ENCODE data around the gene VN1R4.
"Not testable (repeated sequence)": the region's sequence is repeated elsewhere in the genome, so short reads cannot be mapped to it uniquely, and the experiment has no call there.

The VN1R4 gene, protein sequence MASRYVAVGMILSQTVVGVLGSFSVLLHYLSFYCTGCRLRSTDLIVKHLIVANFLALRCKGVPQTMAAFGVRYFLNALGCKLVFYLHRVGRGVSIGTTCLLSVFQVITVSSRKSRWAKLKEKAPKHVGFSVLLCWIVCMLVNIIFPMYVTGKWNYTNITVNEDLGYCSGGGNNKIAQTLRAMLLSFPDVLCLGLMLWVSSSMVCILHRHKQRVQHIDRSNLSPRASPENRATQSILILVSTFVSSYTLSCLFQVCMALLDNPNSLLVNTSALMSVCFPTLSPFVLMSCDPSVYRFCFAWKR

DNA sequence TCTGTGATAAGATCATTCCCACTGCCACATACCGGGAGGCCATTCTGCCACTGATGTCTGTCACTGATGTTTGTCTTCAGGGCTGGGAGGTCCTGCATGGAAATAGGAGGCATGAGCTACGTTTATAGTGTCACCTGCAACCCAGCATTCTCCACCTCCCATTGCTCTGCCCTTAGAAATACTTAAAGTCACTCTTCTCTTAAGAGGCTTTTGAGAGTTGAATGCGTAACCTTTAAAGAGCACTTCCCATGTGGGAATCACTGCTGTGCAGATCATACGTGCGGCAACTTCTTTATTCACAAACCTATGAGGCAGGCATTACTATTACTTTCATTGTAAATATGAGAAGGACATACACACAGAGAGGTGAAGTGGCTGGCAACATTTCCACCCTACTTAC, at the start of gene VN1R4:
Gene VN1R4 (minus strand): TSS at position 101 of the 400 bp plus-strand sequence. CDS start 58 bp downstream, at position 43.
- DNase-seq (ENCODE audit: low read depth) = not testable (repeated sequence)

DNA sequence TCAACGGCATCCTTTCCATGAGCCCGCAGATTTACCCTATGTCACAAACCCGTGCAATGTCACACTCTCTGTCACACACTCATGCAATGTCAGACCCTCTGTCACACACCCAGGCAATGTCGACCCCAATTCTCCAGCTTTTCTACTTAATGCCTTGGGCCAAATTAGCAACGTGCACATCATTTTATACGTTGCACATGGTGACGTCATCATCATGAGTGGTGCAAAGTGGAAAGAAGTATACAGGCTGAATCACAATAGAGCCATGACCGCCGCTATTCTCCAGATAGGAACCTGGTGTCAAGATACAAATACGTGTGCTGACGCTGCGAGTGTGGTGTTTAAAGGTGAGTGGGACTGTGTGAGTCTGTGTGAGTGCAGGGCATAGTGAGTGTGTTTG, 44.4 kb upstream of the VN1R4 start:
- no peak for DNase-seq (ENCODE audit: low read depth)

DNA sequence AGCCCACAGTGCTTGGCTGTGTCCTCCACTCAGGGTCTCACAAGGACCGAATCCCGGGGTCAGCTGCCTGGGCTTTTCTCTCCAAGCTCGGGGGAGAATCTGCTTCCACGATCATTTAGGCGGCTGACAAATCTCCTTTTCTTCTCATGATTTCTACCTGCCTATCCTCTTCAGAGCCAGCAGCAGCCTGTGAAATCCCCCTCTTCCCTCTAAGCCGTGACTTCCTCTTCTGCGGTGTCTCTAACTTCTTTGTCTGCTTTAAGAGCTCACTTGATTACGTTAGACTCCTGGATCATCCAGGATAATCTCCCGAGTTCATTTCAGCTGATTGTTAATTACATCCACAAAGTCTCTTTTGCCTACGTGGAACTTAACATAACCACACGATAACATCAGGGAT, 43.5 kb upstream of the VN1R4 start:
- DNase-seq (ENCODE audit: low read depth) = no peak

DNA sequence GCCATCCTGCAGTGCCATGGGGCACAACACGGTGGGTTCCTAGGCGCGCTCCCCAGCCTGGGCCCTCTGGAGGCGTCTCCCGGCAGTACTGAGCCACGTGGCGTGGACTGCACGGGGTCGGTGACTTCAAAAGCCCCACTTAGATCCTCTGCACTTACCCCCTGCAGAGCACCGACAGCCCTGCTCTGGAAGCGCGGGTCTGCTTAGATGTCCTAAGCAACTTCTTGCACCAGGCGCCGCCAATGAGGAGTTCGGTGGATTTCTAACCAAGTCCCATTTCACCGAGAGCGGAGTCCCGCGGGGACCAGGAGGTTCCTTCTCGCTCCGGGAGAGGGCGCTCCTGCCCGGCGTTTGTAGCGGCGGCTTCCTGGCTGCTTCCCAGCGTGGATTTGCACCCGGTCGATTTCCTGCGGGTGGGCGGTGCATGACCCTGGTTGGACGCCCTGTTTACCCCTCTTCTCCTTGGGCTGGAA, 40.9 kb upstream of the VN1R4 start:
- no peak for DNase-seq (ENCODE audit: low read depth)

DNA sequence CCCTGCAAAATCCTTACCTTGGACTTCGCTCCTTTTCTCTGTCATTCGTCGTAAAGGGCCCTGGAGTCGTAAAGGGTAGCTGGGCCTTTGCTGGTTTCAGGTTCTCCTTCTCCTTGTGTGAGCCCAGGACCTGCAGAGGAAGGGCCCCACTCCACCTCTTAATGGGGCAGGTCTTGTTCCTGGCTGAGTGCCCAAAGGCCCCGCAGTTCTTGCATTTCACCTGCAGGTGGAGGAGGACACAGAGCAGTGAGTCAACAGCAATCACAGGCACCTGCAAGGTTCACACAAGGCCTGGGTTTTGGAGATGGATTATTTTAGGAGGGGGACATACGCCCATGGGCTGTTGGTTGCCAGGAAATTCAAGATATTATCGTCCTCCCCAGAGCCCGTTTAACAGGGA, 33.8 kb upstream of the VN1R4 start:
- DNase-seq (ENCODE audit: low read depth) = not testable (repeated sequence)

DNA sequence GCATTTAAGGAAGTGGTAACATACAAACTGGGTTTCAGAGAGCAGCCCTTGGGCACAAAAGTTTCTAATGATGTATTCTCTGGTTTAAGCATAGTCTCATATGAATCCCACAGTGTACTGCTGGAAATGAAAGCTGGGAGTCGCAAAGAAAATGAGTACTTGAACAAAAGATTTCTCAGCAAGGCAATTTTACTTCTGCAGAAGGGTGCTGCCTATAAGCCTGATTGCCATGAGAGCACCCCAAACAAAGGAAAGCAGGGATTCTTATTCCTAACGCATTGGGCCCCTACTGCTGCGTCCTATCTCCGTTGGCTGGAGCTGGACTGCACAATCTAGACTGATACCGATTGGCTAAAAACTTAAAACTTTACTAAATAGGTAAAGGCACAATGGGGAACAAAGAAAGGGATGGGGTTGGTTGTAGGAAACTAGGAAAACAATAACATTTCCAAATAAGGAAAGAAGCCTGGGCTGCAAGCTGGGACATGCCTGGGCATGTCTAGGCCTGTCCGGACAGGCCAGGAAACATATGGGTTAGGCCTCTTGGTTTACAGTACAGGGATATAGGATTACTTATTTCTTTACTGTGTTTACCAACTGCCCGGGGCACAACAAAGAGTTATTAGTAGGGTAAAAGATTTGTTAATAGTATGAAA, 27.4 kb upstream of the VN1R4 start:
- DNase-seq (ENCODE audit: low read depth) = no peak

DNA sequence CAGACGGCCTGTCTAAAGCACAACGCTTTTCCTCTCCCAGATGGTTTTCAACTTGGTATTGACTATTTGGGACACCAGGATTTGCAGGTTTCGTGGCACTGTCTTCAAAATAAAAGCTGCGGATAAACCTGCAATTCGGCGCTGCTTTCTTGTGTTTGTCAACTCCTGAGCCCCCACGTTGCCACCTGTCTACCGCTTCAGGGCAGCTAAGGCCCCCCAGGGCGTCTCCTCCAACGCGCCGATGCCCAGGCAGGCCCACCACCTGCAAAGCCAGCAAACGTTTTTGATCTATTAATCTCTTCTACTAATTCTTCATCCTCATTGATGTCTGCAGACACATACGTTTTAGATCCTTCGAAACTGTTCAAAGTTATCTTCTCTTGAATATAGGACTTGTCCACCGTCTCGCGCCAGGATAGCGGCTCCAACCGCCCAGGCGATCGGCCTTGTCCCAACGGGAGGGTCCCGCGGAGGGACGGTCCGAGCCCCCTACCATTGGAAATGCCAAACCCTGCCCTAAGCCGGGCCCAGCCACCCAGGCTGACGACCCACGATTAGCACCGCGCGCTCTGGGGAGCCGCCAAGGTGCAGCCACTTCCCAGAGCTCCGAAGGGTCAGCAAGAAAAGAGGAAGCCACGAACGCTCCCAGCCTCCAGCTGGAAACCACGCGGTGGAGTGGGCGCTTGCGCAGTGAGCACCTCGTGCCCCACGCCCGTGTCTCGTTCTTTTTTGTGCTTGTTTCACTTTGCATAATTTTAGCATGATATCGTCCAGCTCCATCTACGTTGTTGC, 23.4 kb upstream of the VN1R4 start:
- no peak for DNase-seq (ENCODE audit: low read depth)

DNA sequence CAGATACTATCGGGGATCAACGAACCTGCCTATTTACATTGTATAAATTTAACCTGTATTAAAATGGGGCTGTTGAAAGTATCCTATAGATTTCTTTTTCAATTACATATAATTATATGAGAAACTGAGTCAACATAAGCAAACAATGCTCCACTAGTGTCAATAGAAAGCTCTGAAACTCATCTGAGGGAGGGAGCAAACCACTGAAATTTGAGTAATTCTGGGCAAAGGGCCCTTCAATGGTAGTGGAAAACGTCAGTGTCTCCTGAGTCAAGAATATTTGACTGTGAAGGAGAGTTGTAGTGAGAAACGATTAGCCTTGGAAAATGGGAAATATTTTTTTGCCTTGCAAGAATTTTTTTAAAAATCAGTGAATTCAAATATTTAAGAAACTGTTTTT, 17.6 kb upstream of the VN1R4 start:
- no peak for DNase-seq (ENCODE audit: low read depth)

DNA sequence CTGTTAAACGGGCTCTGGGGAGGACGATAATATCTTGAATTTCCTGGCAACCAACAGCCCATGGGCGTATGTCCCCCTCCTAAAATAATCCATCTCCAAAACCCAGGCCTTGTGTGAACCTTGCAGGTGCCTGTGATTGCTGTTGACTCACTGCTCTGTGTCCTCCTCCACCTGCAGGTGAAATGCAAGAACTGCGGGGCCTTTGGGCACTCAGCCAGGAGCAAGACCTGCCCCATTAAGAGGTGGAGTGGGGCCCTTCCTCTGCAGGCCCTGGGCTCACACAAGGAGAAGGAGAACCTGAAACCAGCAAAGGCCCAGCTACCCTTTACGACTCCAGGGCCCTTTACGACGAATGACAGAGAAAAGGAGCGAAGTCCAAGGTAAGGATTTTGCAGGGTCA, 14.4 kb upstream of the VN1R4 start:
- DNase-seq (ENCODE audit: low read depth) = not testable (repeated sequence)

DNA sequence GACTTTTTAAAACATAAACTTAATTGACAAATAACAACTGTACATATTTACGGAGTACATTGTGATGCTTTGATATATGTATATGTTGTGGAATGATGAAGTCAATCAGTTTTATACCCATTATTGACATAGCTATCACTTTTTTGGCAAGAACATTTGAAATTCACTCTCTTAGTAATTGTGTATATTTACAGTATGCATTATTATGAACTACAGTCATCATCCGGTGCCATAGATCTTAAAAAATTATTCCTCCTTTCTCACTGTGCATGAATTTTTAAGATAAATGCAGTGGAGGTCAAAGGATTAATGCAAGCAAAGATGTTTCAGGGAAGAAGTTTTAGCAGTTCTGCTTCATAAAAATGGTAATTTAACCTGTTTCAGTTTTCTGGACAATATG, 8.0 kb upstream of the VN1R4 start:
- no peak for DNase-seq (ENCODE audit: low read depth)

DNA sequence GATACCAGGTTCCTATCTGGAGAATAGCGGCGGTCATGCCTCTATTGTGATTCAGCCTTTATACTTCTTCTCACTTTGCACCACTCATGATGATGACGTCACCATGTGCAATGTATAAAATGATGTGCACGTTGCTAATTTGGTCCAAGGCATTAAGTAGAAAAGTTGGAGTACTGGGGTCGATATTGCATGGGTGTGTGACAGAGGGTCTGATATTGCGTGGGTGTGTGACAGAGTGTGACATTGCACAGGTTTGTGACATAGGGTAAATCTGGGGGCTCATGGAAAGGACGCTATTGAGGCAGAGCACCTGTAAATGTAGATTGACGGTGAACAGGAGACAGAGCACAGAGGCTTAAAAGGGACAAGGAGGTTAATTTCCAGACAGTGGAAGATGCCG, 4.5 kb upstream of the VN1R4 start:
- no peak for DNase-seq (ENCODE audit: low read depth)

DNA sequence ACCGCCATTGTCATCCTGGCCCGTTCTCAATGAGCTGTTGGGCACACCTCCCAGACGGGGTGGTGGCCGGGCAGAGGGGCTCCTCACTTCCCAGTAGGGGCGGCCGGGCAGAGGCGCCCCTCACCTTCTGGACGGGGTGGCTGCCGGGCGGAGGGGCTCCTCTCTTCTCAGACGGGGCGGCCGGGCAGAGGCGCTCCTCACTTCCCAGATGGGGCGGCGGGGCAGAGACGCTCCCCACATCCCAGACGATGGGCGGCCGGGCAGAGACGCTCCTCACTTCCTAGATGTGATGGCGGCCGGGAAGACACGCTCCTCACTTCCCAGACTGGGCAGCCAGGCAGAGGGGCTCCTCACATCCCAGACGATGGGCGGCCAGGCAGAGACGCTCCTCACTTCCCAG, 2.3 kb upstream of the VN1R4 start:
- not testable (repeated sequence) for DNase-seq (ENCODE audit: low read depth)

DNA sequence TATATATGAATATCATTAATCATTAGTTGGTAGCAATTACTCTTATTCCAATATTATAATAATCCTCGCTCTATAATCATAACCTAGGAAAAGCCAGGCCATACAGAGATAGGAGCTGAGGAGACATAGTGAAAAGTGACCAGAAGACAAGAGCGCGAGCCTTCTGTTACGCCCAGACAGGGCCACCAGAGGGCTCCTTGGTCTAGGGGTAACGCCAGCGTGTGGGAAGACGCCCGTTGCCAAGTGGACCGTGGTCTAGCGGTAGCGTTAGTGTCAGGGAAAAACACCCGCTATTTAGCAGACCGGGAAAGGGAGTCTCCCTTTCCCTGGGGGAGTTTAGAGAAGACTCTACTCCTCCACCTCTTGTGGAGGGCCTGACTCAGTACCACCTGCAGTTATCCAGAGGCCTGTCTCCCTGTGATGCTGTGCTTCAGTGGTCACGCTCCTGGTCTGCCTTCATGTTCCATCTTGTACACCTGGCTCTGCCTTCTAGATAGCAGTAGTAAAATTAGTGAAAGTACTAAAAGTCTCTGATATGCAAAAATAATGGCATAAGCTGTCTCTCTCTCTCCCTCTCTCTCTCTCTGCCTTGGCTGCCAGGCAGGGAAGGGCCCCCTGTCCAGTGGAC, 9.7 kb downstream of the VN1R4 start, which contains the start of gene VN1R2:
Gene VN1R2 (plus strand): TSS at position 578 of the 628 bp plus-strand sequence. CDS start 84 bp downstream, outside the sequence.
- DNase-seq (ENCODE audit: low read depth) = not testable (repeated sequence)

DNA sequence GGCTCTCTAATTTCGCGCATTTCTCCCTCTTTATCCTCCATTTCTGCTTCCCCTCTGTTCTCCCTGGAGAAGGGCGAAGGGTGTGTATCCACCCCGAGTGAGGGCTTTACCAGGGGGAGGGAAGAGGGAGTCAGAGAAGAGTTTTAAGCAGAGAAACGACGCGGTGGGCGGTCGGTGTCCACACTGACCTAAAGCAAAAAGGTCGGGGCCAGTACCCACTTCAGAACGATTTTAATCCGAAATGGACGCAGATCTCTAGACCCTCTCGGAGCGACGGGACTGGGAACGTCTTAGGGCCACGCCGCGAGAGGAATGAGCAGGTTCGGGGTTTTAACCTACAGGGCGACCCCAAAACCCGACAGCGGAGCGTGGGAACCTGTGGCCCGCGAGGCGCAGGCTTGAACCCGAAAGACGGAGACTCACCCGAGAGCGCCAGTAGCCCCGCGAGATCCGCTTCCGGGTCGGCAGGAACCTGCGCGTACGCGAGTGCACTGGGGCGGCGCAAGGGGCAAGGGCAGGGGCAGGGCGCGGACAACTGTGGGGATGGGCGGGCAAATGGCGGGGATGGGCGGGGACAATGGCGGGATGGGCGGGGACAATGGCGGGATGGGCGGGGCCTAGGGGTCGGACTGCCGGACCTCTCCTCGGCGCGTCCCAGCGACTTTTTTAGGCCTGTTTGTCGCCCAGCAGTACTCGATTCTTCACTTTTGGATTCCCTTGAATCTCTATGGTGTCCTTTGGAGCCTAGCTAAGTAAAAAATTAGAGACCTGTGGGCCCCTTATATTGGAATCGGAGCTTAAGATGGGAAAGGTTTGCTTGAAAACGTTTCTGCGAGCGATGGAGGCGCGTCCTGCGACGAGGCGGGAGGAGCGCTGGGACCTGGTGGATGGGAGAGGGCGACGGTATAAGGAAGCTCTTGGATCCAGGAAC, 12.8 kb downstream of the VN1R4 start, which contains the start of gene ZNF677:
Gene ZNF677 (minus strand): TSS at position 463 of the 931 bp plus-strand sequence. CDS start 3,323 bp downstream, outside the sequence.
- DNase-seq (ENCODE audit: low read depth) = peak; percentile 77

DNA sequence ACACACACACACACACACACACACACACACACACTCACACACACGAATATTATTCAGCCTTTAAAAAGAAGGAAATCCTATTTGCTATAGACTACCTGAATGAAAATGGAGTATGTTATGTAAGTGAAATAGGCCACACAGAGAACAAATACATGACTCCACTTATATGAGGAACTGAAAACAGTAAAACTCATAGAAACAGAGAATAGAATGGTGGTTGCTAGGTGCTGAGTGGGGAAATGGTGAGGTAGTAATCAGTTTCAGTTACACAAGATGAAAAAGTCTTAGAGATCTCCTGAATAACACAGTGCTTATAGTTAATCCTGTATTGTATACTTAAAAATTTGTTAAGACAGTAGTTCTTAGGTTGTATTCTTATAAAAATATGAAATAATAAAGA, 21.0 kb downstream of the VN1R4 start:
- DNase-seq (ENCODE audit: low read depth) = no peak

DNA sequence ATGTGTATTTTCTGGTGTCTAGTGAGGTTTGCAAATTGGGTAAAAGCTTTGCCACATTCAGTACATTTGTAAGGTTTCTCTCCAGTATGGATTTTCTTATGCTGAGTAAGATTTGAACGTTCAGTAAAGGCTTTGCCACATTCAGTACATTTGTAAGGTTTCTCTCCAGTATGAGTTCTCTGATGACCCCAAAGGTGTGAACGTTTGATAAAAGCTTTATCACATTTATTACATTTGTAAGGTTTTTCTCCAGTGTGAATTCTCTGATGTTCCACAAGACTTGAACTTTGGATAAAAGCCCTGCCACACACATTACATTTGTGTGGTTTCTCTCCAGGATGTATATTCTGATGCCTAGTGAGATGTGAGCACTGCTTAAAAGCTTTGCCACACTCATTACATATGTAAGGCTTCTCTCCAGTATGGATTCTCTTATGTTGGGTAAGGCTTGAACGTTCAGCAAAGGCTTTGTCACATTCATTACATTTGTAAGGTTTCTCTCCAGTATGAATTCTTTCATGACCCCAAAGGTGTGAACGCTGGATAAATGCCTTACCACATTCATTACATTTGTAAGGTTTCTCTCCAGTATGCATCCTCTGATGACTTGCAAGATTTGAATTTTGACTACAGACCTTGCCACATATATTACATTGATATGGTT, 30.3 kb downstream of the VN1R4 start:
- no peak for DNase-seq (ENCODE audit: low read depth)

DNA sequence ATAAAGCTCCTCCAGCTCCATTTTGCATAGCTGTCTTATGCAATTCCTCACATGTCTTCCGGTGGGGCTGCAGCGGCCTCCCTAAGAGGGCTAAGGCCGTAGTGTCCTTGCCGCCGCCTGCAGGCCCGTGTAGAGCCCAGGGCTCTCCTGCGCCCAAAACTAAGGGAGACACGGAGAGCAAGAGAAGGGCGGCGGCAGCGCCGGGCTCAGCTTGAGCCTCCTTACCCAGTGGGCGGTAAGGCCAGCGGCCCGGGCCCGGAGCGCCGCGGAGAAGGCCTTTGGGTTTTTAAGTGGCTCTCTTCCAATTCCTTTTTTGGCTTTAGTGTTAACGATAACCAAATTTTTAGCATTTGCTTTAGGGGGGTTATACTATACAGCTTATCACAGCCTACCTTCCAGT, 42.9 kb downstream of the VN1R4 start:
- no peak for DNase-seq (ENCODE audit: low read depth)

DNA sequence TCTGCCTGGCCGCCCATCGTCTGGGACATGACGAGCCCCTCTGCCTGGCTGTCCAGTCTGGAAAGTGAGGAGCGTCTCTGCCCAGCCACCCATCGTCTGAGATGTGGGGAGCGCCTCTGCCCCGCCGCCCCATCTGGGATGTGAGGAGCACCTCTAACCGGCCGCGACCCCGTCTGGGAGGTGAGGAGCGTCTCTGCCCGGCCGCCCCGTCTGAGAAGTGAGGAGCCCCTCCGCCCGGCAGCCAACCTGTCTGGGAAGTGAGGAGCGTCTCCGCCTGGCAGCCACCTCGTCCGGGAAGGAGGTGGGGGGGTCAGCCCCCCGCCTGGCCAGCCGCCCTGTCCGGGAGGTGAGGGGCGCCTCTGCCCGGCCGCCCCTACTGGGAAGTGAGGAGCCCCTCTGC, 44.8 kb downstream of the VN1R4 start:
- DNase-seq (ENCODE audit: low read depth) = not testable (repeated sequence)

Measured in stimulated activated CD8-positive, alpha-beta memory T cell treated with anti-CD3 and anti-CD28 coated beads, Interleukin-4, amount 100 ng/mL, for 24 hours (primary cell).